Mesothelial cell of epicardium (in vitro differentiated cells): ENCODE measurements around the gene IL1RAPL2. TPM values are rescaled to one million over a fixed set of nuclear protein-coding genes. Genes with fewer than 3 reads are reported as not detected.
A peak's percentile ranks its signal among the peaks of the same experiment; 100 is the strongest.

Experiments used
- DNase-seq, 2 experiments: peaks; one replicate each; pipeline ENCODE4 v3.0.0; 2021; ENCODE audit warnings: low spot score in 2 of 2; ENCODE audit not compliant: unreplicated experiment in 2 of 2
- H3K27ac Mint-ChIP-seq: 2 replicates; pipeline ENCODE4 v1.8.0; 2021; ENCODE audit warnings: mixed read lengths
- H3K27me3 Mint-ChIP-seq: 2 replicates; pipeline ENCODE4 v1.8.0; 2021; ENCODE audit warnings: low read depth, mixed read lengths
- H3K36me3 Mint-ChIP-seq: 2 replicates; pipeline ENCODE4 v1.8.0; 2021; ENCODE audit warnings: mixed read lengths
- H3K4me1 Mint-ChIP-seq: 2 replicates; pipeline ENCODE4 v1.8.0; 2021; ENCODE audit warnings: mixed read lengths
- H3K4me3 Mint-ChIP-seq: 2 replicates; pipeline ENCODE4 v1.8.0; 2021; ENCODE audit warnings: mild to moderate bottlenecking, moderate library complexity, mixed read lengths
- H3K9me3 Mint-ChIP-seq: 2 replicates; pipeline ENCODE4 v1.8.0; 2021; ENCODE audit warnings: mixed read lengths
- total RNA-seq: library from RNA; stranded (reverse); gene quantifications from 3 replicates; pipeline ENCODE4 v1.2.1, GENCODE V29; 2021
- TF ChIP-seq, protein P1 (sequence below): fragments of 200-600 bp; sonication (generic); IDR thresholded peaks from one replicate; pipeline ENCODE4 v1.5.0; 2021; ENCODE audit warnings: antibody characterized with exemption; ENCODE audit not compliant: unreplicated experiment

Gene IL1RAPL2
- total RNA-seq, 1 donor from 2014 or later: 0.92 TPM

DNA sequence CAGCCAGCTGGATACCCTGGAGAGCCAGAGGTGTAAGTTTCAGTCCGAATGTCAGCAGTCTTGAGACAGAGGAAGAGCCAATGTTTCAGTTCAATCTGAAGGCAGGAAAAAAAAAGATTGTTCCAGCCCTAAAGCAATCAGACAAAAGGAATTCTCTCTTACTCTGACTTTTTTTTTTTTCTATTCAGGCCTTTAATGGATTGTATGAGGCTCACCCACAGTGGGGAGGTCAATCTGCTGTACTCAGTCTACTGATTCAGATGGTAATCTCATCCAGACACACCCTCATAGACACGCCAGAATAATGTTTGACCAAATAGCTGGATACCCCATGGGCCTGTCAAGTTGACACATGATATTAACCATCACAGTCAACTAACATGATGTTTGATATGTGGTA lies 602.6 kb downstream of the IL1RAPL2 start:
- Mint-ChIP-seq H3K27ac (no peak overlapping the region), H3K4me1 (no peaks in the 10 kb centered on the region), H3K27me3 (no peaks in the 10 kb centered on the region), H3K9me3 (peaks cover 35% of the 10 kb centered on the region), H3K36me3 (no peaks in the 10 kb centered on the region), H3K4me3 (no peak overlapping the region)
- TF ChIP-seq, protein P1, sequence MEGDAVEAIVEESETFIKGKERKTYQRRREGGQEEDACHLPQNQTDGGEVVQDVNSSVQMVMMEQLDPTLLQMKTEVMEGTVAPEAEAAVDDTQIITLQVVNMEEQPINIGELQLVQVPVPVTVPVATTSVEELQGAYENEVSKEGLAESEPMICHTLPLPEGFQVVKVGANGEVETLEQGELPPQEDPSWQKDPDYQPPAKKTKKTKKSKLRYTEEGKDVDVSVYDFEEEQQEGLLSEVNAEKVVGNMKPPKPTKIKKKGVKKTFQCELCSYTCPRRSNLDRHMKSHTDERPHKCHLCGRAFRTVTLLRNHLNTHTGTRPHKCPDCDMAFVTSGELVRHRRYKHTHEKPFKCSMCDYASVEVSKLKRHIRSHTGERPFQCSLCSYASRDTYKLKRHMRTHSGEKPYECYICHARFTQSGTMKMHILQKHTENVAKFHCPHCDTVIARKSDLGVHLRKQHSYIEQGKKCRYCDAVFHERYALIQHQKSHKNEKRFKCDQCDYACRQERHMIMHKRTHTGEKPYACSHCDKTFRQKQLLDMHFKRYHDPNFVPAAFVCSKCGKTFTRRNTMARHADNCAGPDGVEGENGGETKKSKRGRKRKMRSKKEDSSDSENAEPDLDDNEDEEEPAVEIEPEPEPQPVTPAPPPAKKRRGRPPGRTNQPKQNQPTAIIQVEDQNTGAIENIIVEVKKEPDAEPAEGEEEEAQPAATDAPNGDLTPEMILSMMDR: no peak
- no peak for DNase-seq

GRCh38 chrX:105173071-105173470 lies 607.1 kb downstream of the IL1RAPL2 start:
- TF ChIP-seq, protein P1: no peak
- DNase-seq: no peak
- H3K27ac Mint-ChIP-seq: no peak overlapping the region
- peaks cover 3% of the 10 kb centered on the region for H3K4me1 Mint-ChIP-seq
- H3K36me3 Mint-ChIP-seq: no peaks in the 10 kb centered on the region
- peaks cover 29% of the 10 kb centered on the region for H3K9me3 Mint-ChIP-seq
- H3K4me3 Mint-ChIP-seq: no peak overlapping the region
- H3K27me3 Mint-ChIP-seq: no peaks in the 10 kb centered on the region

DNA sequence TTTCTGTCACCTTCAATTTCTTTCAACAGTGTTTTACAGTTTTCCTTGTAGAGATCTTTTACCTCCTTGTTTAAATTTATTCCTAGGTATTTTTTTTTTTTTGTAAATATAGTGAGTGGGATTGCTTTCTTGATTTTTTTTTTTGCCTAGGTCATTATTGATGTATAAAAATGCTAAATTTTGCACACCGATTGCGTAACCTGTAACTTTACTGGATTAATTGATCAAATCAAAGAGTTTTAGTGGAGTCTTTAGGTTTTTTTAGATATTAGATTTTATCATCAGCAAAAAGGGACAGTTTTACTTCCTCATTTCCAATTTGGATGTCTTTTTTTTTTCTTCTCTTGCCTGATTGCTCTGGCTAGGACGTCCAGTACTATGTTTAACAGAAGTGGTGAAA lies 613.6 kb downstream of the IL1RAPL2 start:
- Mint-ChIP-seq H3K36me3 (peaks cover 6% of the 10 kb centered on the region), H3K27me3 (no peaks in the 10 kb centered on the region), H3K27ac (no peak overlapping the region), H3K9me3 (peaks cover 49% of the 10 kb centered on the region), H3K4me3 (no peak overlapping the region), H3K4me1 (no peaks in the 10 kb centered on the region)
- TF ChIP-seq, protein P1: no peak
- DNase-seq: no peak

GRCh38 chrX:105189093-105189492 lies 623.1 kb downstream of the IL1RAPL2 start:
- Mint-ChIP-seq H3K36me3 (no peaks in the 10 kb centered on the region), H3K9me3 (peaks cover 13% of the 10 kb centered on the region), H3K27ac (no peak overlapping the region), H3K4me3 (no peak overlapping the region), H3K27me3 (no peaks in the 10 kb centered on the region), H3K4me1 (no peaks in the 10 kb centered on the region)
- TF ChIP-seq, protein P1: no peak
- DNase-seq: no peak

- no peaks in the 10 kb centered on the region for H3K36me3 Mint-ChIP-seq
- H3K9me3 Mint-ChIP-seq: peaks cover 17% of the 10 kb centered on the region
- H3K27me3 Mint-ChIP-seq: no peaks in the 10 kb centered on the region
- no peaks in the 10 kb centered on the region for H3K4me1 Mint-ChIP-seq
- TF ChIP-seq, protein P1: peak; percentile 97
- H3K27ac Mint-ChIP-seq: no peak overlapping the region
- no peak for DNase-seq
- no peak overlapping the region for H3K4me3 Mint-ChIP-seq
These were observed 624.4 kb downstream of the IL1RAPL2 start for GRCh38 chrX:105190252-105190853.

DNA sequence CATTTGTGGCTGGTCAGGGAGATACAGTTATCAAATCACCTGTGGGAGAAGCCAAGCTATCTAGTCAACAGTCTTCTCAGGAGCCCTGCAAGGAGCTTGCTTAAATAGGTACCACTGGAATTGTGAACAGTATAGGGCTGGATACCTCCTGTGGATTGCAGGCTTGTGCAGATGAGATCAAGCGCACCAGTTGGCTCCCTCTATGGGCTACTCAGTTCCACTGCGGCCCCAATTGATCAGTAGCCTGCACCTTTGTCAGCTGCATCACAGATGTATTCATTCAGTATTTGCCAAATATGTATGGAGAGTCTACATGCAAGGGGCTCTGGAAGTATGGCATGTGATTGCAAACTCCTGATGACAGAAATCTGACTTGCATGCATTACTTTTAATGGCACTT lies 625.9 kb downstream of the IL1RAPL2 start:
- H3K4me3 Mint-ChIP-seq: no peak overlapping the region
- H3K4me1 Mint-ChIP-seq: no peaks in the 10 kb centered on the region
- H3K27ac Mint-ChIP-seq: no peak overlapping the region
- TF ChIP-seq, protein P1: peak; percentile 12
- H3K36me3 Mint-ChIP-seq: no peaks in the 10 kb centered on the region
- DNase-seq: no peak
- H3K27me3 Mint-ChIP-seq: no peaks in the 10 kb centered on the region
- H3K9me3 Mint-ChIP-seq: peaks cover 22% of the 10 kb centered on the region
